ENCODE results near the gene RYR2. TPM values are rescaled to one million over a fixed set of nuclear protein-coding genes. Genes with fewer than 3 reads are reported as not detected.

Gene RYR2
- total RNA-seq, 6 experiments from 2014 or later: 0.02 to 0.43 (median 0.16) TPM

DNA sequence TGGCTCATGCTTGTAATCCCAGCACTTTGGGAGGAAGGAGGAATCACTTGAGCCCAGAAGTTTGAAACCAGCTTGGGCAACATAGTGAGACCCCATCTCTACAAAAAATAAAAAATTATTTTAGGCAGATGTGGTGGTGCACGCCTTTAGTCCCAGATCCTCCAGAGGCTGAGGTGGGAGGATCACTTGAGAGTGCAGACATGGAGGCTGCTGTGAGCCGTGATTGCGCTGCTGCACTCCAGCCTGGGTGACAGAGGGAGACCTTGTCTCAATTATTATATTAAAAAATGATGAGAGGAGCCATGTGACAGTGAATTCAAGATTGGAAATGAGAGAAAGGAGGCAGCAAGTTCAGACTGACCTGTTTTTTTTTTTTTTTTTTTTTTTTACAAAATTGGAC, 566.4 kb downstream of the RYR2 start:
- DNase-seq (no peak), ATAC-seq (no peak)
- H3K9me3 ChIP-seq: no peaks in the 10 kb centered on the region
- H3K27me3 ChIP-seq: no peaks in the 10 kb centered on the region
- TF ChIP-seq, protein P1, sequence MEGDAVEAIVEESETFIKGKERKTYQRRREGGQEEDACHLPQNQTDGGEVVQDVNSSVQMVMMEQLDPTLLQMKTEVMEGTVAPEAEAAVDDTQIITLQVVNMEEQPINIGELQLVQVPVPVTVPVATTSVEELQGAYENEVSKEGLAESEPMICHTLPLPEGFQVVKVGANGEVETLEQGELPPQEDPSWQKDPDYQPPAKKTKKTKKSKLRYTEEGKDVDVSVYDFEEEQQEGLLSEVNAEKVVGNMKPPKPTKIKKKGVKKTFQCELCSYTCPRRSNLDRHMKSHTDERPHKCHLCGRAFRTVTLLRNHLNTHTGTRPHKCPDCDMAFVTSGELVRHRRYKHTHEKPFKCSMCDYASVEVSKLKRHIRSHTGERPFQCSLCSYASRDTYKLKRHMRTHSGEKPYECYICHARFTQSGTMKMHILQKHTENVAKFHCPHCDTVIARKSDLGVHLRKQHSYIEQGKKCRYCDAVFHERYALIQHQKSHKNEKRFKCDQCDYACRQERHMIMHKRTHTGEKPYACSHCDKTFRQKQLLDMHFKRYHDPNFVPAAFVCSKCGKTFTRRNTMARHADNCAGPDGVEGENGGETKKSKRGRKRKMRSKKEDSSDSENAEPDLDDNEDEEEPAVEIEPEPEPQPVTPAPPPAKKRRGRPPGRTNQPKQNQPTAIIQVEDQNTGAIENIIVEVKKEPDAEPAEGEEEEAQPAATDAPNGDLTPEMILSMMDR (IDR thresholded peaks at IDR 0.05): no peak
- TF ChIP-seq POLR2A (IDR thresholded peaks at IDR 0.05): no peak
- H3K4me3 ChIP-seq: no peak overlapping the region
- WGBS (ENCODE audit: insufficient coverage, low coverage, low lambda C conversion rate, missing lambda C conversion rate): 65% methylated on average over 3 of the region's 3 CpGs
- intact Hi-C loops (cut with DNase I): no loop called here
- no peak overlapping the region for H3K27ac ChIP-seq
- H3K4me1 ChIP-seq: no peaks in the 10 kb centered on the region
- no peaks in the 10 kb centered on the region for H3K36me3 ChIP-seq

DNA sequence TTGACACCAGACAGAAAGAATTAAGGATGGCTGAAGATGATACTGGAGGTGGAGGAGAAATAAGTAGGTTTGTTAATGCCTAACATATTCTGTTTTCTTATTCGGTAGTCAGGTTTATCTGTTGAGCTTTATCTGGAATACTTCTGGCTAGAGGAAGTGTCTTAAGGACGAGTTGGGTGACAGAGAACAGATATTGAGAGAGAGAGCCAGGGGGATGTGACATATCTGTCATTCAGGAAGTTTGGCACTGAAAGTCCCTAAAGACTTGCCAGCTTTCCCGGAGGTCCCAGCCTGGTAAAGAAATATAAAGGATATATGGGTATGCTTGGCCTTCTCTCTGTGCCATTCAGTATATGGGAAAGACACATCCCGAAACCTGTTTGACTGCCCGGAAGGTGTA, 568.2 kb downstream of the RYR2 start:
- H3K27me3 ChIP-seq: no peaks in the 10 kb centered on the region
- no peaks in the 10 kb centered on the region for H3K4me1 ChIP-seq
- intact Hi-C loops (cut with DNase I): no loop called here
- no peaks in the 10 kb centered on the region for H3K9me3 ChIP-seq
- no peak overlapping the region for H3K4me3 ChIP-seq
- H3K27ac ChIP-seq: no peak overlapping the region
- 26% methylated on average over 5 of the region's 5 CpGs for WGBS (ENCODE audit: insufficient coverage, low coverage, low lambda C conversion rate, missing lambda C conversion rate)
- ATAC-seq (no peak), DNase-seq (no peak)
- H3K36me3 ChIP-seq: no peaks in the 10 kb centered on the region
- TF ChIP-seq, protein P1 (IDR thresholded peaks at IDR 0.05): no peak
- TF ChIP-seq POLR2A (IDR thresholded peaks at IDR 0.05): no peak

DNA sequence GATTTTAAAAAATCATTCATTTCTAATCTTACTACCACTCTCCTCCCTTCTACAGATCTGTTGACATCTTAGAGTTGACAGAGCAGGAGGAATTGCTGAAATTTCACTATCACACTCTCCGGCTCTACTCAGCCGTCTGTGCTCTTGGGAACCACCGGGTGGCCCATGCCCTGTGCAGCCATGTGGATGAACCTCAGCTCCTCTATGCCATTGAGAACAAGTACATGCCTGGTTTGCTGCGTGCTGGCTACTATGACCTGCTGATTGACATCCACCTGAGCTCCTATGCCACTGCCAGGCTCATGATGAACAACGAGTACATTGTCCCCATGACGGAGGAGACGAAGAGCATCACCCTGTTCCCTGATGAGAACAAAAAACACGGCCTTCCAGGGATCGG, 572.0 kb downstream of the RYR2 start:
- no peaks in the 10 kb centered on the region for H3K9me3 ChIP-seq
- 42% methylated on average over 9 of the region's 9 CpGs for WGBS (ENCODE audit: insufficient coverage, low coverage, low lambda C conversion rate, missing lambda C conversion rate)
- H3K4me3 ChIP-seq: no peak overlapping the region
- no peak for ATAC-seq
- intact Hi-C loops (cut with DNase I): no loop called here
- no peaks in the 10 kb centered on the region for H3K36me3 ChIP-seq
- H3K4me1 ChIP-seq: no peaks in the 10 kb centered on the region
- no peak for DNase-seq
- no peaks in the 10 kb centered on the region for H3K27me3 ChIP-seq
- no peak overlapping the region for H3K27ac ChIP-seq
- TF ChIP-seq, protein P1 (IDR thresholded peaks at IDR 0.05): no peak
- no peak for TF ChIP-seq POLR2A (IDR thresholded peaks at IDR 0.05)

DNA sequence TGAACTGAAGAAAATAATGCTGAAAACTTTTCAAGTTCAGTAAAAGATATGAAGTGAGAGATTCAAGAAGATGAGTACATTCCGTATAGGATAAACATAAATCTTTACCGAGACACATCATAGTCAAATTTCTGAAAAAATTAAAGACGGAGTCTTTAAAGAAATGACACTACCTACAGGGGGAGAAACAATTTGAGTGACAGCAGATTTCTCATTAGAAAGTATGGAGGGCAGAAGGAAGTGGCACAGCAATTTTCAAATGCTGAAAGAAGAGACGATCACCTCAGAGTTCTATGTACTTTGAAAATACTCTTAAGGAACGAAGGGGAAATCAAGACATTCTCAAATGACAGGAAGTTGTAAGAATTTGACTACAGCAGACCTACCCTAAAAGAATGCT, 577.6 kb downstream of the RYR2 start:
- Histone ChIP-seq H3K27me3 (no peaks in the 10 kb centered on the region), H3K27ac (no peak overlapping the region), H3K36me3 (no peaks in the 10 kb centered on the region), H3K4me3 (no peak overlapping the region), H3K4me1 (no peaks in the 10 kb centered on the region), H3K9me3 (no peaks in the 10 kb centered on the region)
- ATAC-seq (no peak), DNase-seq (no peak)
- intact Hi-C loops (cut with DNase I): no loop called here
- no peak for TF ChIP-seq POLR2A (IDR thresholded peaks at IDR 0.05)
- 60% methylated on average over 5 of the region's 5 CpGs for WGBS (ENCODE audit: insufficient coverage, low coverage, low lambda C conversion rate, missing lambda C conversion rate)

DNA sequence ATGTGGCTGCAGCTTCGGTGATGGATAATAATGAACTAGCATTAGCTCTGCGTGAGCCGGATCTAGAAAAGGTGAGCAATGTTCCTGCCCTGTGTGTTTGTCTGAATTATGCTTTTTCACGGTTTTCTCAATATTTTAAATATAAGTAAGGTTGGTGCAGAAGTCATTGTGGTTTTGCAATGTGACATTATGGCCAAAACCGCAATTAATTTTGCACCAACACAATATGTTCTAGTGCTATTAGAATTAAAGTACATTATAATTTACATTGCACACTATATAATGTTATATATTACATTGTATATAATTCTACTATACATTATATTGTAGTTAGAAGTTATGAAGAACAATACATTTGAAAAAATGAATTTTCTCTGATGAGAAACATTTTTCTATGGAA, 592.9 kb downstream of the RYR2 start:
- Histone ChIP-seq H3K27me3 (no peaks in the 10 kb centered on the region), H3K4me1 (no peaks in the 10 kb centered on the region), H3K4me3 (no peak overlapping the region), H3K36me3 (no peaks in the 10 kb centered on the region), H3K27ac (no peak overlapping the region), H3K9me3 (no peaks in the 10 kb centered on the region)
- intact Hi-C loops (cut with DNase I): no loop called here
- TF ChIP-seq POLR2A (IDR thresholded peaks at IDR 0.05): no peak
- TF ChIP-seq, protein P1 (IDR thresholded peaks at IDR 0.05): no peak
- WGBS (ENCODE audit: insufficient coverage, low coverage, low lambda C conversion rate, missing lambda C conversion rate): 59% methylated on average over 5 of the region's 5 CpGs
- DNase-seq (no peak), ATAC-seq (no peak)
